HG02981 (cell line): ENCODE data around the gene AHDC1.
"Not testable (repeated sequence)": the region's sequence is repeated elsewhere in the genome, so short reads cannot be mapped to it uniquely, and the experiment has no call there.

Source experiments
- ATAC-seq: cut with Tn5 transposase; IDR thresholded peaks from one replicate; pipeline ENCODE4 v1.9.1; 2021; ENCODE audit warnings: mild to moderate bottlenecking, moderate library complexity; ENCODE audit not compliant: unreplicated experiment

The AHDC1 gene

GRCh38 chr1:27553823-27554222 lies 50.1 kb downstream of the AHDC1 start:
- ATAC-seq, result not testable (repeated sequence)

- no peak for ATAC-seq
Observed at GRCh38 chr1:27552911-27553420, 51.0 kb downstream of the AHDC1 start.

DNA sequence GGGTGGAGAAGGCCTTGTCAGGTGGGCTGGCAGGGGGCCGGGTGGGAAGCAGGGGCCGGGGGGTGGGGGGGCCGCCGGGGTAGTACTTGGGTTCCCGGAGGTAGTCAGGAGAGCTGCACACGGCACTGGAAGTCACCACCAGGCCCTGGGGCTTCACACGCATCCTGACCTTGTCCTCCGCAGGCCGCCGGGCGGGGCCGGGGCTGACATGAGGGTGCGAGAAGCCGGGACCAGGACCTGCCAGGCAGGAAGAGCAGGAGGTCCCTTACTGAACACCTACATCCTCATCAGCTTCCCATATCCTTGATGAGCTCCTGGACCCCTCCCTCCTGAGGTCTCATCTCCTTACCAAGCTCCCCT lies 52.0 kb downstream of the AHDC1 start:
- no peak for ATAC-seq

DNA sequence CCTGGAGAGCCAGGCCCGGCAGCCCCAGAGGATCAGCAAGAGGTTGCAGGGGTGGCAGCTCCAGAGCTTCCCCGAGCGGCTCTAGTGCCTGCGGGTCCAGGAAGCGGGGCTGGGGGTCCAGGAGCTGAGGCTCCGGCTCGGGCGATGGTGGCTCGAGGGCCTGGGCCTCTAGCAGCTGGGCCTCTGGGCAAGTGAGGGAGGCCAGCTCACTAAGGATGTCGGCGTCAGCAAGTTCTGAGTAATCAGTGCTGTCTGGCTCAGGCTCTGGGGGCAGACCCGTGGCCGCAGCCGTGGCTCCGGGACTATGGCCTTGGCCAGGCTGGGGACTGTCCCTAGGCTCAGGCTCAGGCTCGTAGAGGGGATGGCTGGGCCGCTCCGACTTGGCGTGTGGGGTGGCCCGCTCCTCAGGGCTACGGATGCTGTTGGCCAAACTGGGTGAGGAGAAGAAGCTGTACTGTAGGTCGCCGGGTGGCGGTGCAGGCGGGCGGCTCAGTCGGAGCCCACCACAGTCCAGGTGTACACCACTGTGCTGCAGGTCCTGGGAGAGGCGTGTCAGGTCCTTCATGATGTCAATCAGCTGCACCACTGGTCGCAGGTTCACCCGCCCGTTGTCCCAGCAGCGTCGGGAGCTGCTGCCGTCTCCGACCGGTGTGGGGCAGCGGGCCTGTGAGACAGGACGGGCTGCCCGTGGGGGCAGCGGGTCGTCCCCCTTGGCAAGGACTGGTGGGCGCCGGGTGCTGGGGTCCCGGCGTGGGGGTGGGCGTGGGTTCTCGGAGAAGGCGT lies 52.6 kb downstream of the AHDC1 start:
- no peak for ATAC-seq

DNA sequence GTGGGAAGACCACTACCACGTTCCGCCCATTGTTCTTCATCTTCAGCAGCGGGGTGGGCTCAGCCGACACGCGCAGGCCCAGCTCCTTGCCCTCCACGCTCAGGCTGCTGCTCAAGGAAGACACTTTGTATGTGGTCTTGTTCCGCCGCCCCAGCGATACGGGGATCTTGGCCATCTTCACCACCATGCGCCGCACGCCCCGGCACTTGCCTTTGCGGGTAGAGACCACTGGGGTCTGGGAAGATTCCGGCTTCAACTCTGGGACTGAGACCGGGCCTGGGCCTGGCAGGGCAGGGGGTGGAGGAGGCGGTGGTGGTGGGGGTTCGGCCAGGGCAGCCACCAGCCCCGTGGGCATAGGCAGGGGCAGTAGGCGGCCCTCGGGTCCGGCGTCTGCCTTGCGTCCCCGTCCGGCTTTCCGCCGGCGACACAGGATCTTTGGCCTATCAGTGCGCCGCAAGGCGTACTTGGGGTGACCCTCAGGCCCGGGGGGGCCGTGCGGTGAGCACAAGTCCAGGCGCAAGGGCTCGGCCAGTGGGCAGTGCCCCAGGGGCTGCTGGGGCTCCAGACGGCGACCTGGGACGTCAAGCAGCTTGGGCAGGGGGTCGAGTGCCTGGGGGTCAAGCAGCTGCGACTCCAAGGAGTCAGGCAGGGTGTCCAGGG lies 53.3 kb downstream of the AHDC1 start:
- no peak for ATAC-seq

- no peak for ATAC-seq
Observed at GRCh38 chr1:27549807-27550408, 54.0 kb downstream of the AHDC1 start.

DNA sequence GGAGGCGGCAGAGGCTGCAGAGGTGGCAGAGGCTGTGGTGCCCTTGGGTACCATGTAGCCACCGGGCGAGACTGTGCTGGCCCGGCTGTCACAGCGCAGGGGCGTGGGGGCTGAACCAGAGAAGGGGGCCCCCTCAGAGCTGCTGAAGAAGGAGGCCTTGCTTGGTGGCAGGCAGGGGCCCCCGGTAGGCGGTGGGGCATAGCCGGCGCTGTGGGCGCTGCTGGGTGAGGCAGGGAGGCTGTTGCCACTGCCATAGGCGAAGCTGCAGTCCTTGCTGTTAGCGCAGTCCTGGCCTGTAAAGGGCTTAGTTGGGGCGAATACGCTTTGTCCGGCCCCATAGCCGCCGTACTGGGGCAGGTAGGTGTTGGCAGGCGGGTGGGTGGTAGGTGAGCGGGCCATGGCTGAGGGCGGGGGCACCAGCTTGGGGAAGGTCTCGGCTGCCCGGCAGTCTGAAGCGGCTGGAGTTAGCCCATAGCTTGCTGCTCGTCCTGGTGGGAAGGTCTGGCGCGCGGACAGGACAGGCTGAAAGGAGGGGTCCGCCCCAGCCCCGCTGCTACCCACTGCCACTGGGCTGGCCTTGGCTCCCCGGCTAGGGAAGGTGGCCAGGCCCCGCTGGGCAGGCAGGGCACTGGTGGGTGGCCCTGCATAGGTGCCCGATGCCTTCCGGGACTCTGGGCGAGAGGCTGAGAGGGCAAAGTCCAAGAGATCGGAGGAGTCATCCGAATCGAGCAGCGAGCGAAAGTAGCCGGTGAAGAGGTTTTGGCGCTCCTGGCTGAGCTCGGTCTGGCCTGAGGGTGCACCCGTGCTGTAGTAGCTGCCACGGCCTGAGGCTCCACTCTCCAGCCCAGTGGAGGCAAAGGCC lies 54.9 kb downstream of the AHDC1 start:
- ATAC-seq, result no peak

- no peak for ATAC-seq
Observed at GRCh38 chr1:27548136-27548853, 55.6 kb downstream of the AHDC1 start.

- ATAC-seq, result no peak
Observed at GRCh38 chr1:27547220-27548116, 56.5 kb downstream of the AHDC1 start.

DNA sequence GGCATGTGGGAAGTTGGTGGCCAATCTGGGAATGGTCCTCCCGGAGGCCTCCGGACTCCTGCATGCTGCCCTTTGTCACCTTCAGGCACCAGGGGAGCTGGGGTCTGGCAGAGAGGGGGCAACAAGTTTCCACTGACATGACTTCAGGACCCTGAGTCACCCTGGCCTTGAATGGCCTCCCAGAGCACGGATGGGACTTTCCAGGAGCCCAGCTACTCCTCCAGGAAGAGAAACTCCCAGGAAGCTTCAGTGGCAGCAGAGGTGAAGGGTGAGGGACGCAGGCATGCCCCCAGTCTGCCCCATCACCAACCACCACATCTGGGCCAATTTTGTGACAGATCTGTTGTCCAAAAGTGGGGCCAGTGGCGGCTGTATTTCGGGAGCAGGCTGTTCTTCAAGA lies 58.1 kb downstream of the AHDC1 start:
- no peak for ATAC-seq

DNA sequence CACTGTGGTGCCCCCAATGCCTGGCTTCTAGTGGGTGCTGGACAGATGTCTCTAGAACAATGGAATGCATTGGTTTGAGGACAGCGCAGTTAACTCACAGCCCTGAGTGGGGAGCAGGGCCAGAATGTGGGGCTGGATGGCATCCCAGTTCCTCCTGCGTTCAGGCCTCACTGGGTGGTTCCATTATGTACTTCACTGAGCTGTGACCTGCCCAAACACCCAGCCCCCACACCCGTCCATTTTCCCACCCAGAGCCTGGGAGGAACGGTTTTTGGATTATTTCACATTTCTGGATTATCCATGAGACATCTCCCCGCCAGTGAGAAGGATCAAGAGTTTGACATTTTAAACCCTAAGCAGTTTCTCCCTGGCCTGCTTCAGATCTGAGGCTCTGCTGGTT lies 58.7 kb downstream of the AHDC1 start:
- ATAC-seq, result no peak

DNA sequence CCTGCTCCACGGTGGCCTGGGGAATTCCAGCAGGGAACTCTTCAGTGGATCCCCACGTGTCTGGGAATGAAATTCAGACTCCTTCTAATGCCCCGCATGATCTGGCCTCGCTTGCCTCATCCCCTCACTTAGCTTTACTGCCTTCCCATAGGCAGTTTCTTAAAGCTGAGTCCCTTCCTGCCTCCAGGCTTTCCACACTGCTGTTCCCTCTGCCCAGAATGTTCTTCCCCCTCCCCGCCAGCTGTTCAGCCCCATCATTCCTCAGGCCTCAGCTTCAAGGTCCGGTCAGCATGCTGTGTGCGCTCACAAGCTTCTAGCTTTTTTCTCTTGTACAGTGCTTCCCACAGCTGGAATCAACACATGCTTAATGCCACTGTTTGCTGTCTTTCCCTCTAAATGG lies 59.1 kb downstream of the AHDC1 start:
- no peak for ATAC-seq

- ATAC-seq, result no peak
Observed at GRCh38 chr1:27543284-27543683, 60.7 kb downstream of the AHDC1 start.

GRCh38 chr1:27542463-27543273 lies 61.3 kb downstream of the AHDC1 start:
- ATAC-seq, result no peak

DNA sequence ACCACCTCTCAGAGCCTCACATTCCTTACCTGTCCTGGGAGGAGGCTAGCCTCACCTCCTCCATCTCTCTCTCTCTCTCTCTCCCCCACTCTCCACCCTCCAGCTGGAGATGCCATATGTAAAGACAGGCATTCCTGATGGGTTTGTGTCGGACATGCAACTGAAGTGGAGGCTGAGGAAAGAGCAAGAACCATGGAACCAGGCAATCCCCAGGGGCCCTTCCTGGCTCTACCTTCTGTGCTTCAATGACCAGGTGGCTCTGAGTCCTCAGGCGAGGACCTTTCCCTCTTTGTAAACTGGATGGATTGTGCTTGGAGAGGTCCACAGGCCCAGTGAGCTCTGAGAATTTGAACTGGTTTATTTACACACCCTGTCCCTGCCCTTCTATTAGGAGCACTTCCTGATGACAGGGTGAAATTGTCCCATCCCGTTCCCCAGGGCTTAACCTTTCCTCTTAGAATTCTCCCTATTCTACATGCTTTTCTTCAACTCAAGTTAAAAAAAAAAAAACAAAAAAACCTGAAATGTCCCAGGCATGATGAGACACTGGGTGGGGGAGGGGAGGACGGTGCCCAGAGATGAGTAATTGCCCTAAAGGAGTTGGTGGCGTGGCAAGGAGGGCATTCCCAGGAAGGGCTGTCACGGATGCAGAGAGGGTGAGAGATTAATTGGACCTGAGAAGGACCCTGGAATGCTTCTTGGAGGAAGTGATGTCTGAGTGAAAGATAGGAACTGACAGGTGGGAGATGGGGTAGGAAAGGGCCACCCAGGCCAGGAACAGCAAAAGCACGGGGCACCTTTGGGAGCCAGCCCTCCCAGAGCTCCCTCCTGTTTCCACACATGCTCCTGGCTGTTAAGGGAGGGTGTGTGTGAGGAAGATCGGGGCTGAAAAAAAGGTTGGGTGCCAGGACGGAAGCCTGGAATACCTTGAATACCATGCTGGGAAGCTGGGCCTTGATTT lies 63.8 kb downstream of the AHDC1 start:
- ATAC-seq, result no peak

GRCh38 chr1:27538793-27539192 lies 65.2 kb downstream of the AHDC1 start:
- no peak for ATAC-seq

GRCh38 chr1:27538305-27538676 lies 65.7 kb downstream of the AHDC1 start:
- ATAC-seq, result not testable (repeated sequence)
